Ovary (tissue), 9 donors: ENCODE data around the gene FGFR3. TPM values are rescaled to one million over a fixed set of nuclear protein-coding genes. Genes with fewer than 3 reads are reported as not detected.

ENCODE experiments used
- DNase-seq, 5 donors: peaks; one replicate each; pipeline ENCODE4 v3.0.0-alpha.2; 2019 to 2020
- H3K27ac ChIP-seq, 2 donors: fragments of 200-600 bp; one replicate each; pipeline versions ENCODE4 v1.5.1 to v1.8.0; 2019 to 2022
- H3K27me3 ChIP-seq: fragments of 200-600 bp; one replicate; pipeline ENCODE4 v1.8.0; 2022
- H3K36me3 ChIP-seq: fragments of 200-600 bp; sonication (generic); one replicate; pipeline ENCODE4 v1.5.1; 2019
- H3K4me1 ChIP-seq: one replicate; pipeline ENCODE4 v1.8.1; 2013; ENCODE audit warnings: mild to moderate bottlenecking, moderate library complexity; ENCODE audit not compliant: insufficient read depth
- H3K4me3 ChIP-seq: fragments of 200-600 bp; sonication (generic); one replicate; pipeline ENCODE4 v1.5.1; 2017
- H3K9me3 ChIP-seq, 2 donors: fragments of 200-600 bp in 1 of 2; sonication (generic) in 1 of 2; one replicate each; pipeline versions ENCODE4 v1.5.1 to v1.8.1; 2013 to 2019; ENCODE audit warnings: mild to moderate bottlenecking in 1 of 2, moderate library complexity in 1 of 2
- CTCF ChIP-seq, 3 donors: fragments of 450-650 bp in 2 of 3; fragments of 200-600 bp in 1 of 3; IDR thresholded peaks; one replicate each; pipeline versions ENCODE4 v1.5.1 to v1.8.0; 2016 to 2022; ENCODE audit warnings: antibody characterized with exemption in 3 of 3, mild to moderate bottlenecking in 1 of 3
- EP300 ChIP-seq: sonication (generic); formaldehyde crosslinking; IDR thresholded peaks from one replicate; pipeline ENCODE4 v1.6.1; 2017; ENCODE audit warnings: antibody characterized with exemption
- POLR2A ChIP-seq: fragments of 450-650 bp; IDR thresholded peaks from one replicate; pipeline ENCODE4 v1.6.1; 2017; ENCODE audit warnings: antibody characterized with exemption, mild to moderate bottlenecking, moderate library complexity
- WGBS, 3 donors: extraction: QIAGEN DNeasy Blood & Tissue Kit in 1 of 3; methylation state at CpG; one replicate each; pipeline versions ENCODE4 v1.1.5 to v1.1.7; 2013 to 2017; 5-methylcytosine and 5-hydroxymethylcytosine counted together
- intact Hi-C, 4 donors: fragments of 100-400 bp; cut with DNase I; formaldehyde crosslinking; loops; one replicate each; pipeline versions ENCODE4 v1.11.0 to v1.15.1; 2022 to 2023
- polyA plus RNA-seq, 2 donors: library from polyadenylated mRNA; stranded (reverse); fragments of 200-250 nt in 1 of 2; fragments of 350-450 nt in 1 of 2; fragmentation: Illumina TruSeq in 1 of 2; extraction: RNeasy Lipid Tissue Mini Kit (QIAGEN cat#74804) in 1 of 2; gene quantifications; one replicate each; pipeline ENCODE4 v1.2.3, GENCODE V29; 2013 to 2014
- total RNA-seq, 7 donors: library from RNA; depleted of rRNA in 2 of 7; stranded (reverse); fragments of >200 nt in 2 of 7; fragmentation: NEBNext Ultra II Directional in 3 of 7; extraction: Animal tissue kit (Norgen Biotek cat#: 25700) in 3 of 7; gene quantifications; one replicate each; pipeline versions ENCODE4 v1.1.0 to v1.2.4, GENCODE V29; 2016 to 2023
- donor health status: DM: no; HTN: no; CAD: no; lungs with moderate emphysema.
- donor health status: DM: no; HTN: no; CAD: no.
- donor health status: Bipolar disorder and iron deficiency.
- donor health status: DM: yes; HTN: yes; CAD: no.
- donor health status: DM: no; HTN: no; CAD: no.
- donor health status: DM: yes; HTN: yes; CAD: no.

Gene FGFR3
- total and polyA plus RNA-seq, 9 donors: 0.12 to 9.2 (median 0.57) TPM

- H3K36me3 ChIP-seq: no peaks in the 10 kb centered on the region
- no peak overlapping the region for H3K27ac ChIP-seq
- H3K27me3 ChIP-seq: no peaks in the 10 kb centered on the region
- no peaks in the 10 kb centered on the region for H3K9me3 ChIP-seq
- peak in 1 of 5 donors; percentile 44 for DNase-seq
- intact Hi-C loops: no loop called here
- no peak for TF ChIP-seq EP300
- TF ChIP-seq CTCF (IDR thresholded peaks at IDR 0.05): no peak
- TF ChIP-seq POLR2A: no peak
- H3K4me3 ChIP-seq: no peak overlapping the region
- no peaks in the 10 kb centered on the region for H3K4me1 ChIP-seq
- 65 to 67% (median 66%) methylated on average over 15 to 17 of the region's 17 CpGs for WGBS, 3 donors
These were observed 8.1 kb upstream of the FGFR3 start for GRCh38 chr4:1784789-1785591.

GRCh38 chr4:1785592-1785991 lies 7.5 kb upstream of the FGFR3 start:
- no peak overlapping the region for H3K4me3 ChIP-seq
- intact Hi-C loops: no loop called here
- no peak overlapping the region for H3K27ac ChIP-seq
- H3K4me1 ChIP-seq: no peaks in the 10 kb centered on the region
- 75 to 91% (median 78%) methylated on average over 11 of the region's 11 CpGs for WGBS, 3 donors
- no peaks in the 10 kb centered on the region for H3K9me3 ChIP-seq
- no peaks in the 10 kb centered on the region for H3K36me3 ChIP-seq
- TF ChIP-seq POLR2A (no peak), EP300 (no peak), CTCF (IDR thresholded peaks at IDR 0.05) (no peak)
- H3K27me3 ChIP-seq: no peaks in the 10 kb centered on the region
- DNase-seq: no peak

- DNase-seq: no peak
- TF ChIP-seq POLR2A (no peak), CTCF (IDR thresholded peaks at IDR 0.05) (no peak)
- Histone ChIP-seq H3K36me3 (no peaks in the 10 kb centered on the region), H3K4me3 (no peak overlapping the region), H3K27me3 (no peaks in the 10 kb centered on the region), H3K27ac (no peak overlapping the region), H3K9me3 (no peaks in the 10 kb centered on the region), H3K4me1 (no peaks in the 10 kb centered on the region)
- intact Hi-C loops: no loop called here
- 77 to 85% (median 79%) methylated on average over 31 to 34 of the region's 34 CpGs for WGBS, 3 donors
These were observed 6.3 kb upstream of the FGFR3 start for GRCh38 chr4:1786544-1787362.

DNA sequence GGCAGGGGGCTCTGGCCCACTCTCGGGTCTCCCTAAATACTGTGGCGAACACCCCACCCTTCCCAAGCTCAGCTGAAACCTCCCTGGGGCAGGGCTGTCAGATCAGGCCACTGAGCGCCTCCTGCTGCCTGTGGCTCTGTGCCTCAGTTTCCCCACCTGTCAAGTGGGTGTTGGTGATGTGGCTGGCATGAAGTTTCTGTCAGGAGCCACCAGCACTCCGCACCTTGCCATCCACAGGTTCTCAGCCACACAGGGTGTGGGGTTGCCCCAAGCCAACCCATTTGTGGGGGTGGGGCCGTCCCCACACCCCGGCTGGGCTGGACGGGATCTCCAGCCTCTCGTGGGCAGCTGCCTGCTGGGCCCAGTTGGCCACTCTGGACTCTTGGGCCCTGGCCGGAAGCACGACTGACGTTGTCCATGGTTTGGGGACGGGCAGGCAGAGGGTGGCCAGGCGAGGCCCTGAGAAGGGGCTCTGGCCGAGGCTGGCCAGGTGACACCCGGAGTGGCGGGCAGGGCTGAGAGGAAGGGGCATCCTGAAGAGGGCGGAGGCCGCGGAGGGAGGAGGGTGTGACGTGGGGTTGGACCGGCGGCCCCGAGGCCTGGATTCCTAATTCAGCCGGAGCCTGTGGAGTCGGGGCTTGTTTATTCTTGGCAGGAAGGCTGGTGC lies 5.5 kb upstream of the FGFR3 start:
- no peak for DNase-seq
- no peak for TF ChIP-seq POLR2A
- TF ChIP-seq EP300: no peak
- TF ChIP-seq CTCF (IDR thresholded peaks at IDR 0.05): no peak
- 44 to 51% (median 47%) methylated on average over 23 to 25 of the region's 25 CpGs for WGBS, 3 donors
- Histone ChIP-seq H3K4me1 (no peaks in the 10 kb centered on the region), H3K27me3 (no peaks in the 10 kb centered on the region), H3K36me3 (no peaks in the 10 kb centered on the region), H3K27ac (no peak overlapping the region), H3K9me3 (no peaks in the 10 kb centered on the region), H3K4me3 (no peak overlapping the region)
- intact Hi-C loops: no loop called here
